ENCODE results near the gene IFITM10.
A peak's percentile ranks its signal among the peaks of the same experiment; 100 is the strongest.

IFITM10 gene

GRCh38 chr11:1750481-1750839 lies at the start of gene IFITM10:
Gene IFITM10 (minus strand): TSS chr11:1750595. CDS start chr11:1750442, 153 bp downstream.
- no peak for DNase-seq (ENCODE audit: low spot score)

- DNase-seq (ENCODE audit: low spot score): no peak
These were observed 47.2 kb upstream of the IFITM10 start for GRCh38 chr11:1797391-1798125.

GRCh38 chr11:1796413-1797011 lies 46.1 kb upstream of the IFITM10 start:
- DNase-seq (ENCODE audit: low spot score): no peak

GRCh38 chr11:1793081-1793480 lies 42.7 kb upstream of the IFITM10 start:
- DNase-seq (ENCODE audit: low spot score): no peak

- no peak for DNase-seq (ENCODE audit: low spot score)
These were observed 42.1 kb upstream of the IFITM10 start for GRCh38 chr11:1792461-1792860.

- no peak for DNase-seq (ENCODE audit: low spot score)
These were observed 41.5 kb upstream of the IFITM10 start for GRCh38 chr11:1791912-1792311.

- no peak for DNase-seq (ENCODE audit: low spot score)
These were observed 36.1 kb upstream of the IFITM10 start for GRCh38 chr11:1786466-1786865.

GRCh38 chr11:1785749-1786413 lies 35.5 kb upstream of the IFITM10 start:
- no peak for DNase-seq (ENCODE audit: low spot score)

- no peak for DNase-seq (ENCODE audit: low spot score)
These were observed 34.6 kb upstream of the IFITM10 start for GRCh38 chr11:1784761-1785650.

GRCh38 chr11:1783725-1784529 lies 33.5 kb upstream of the IFITM10 start:
- DNase-seq (ENCODE audit: low spot score): peak; percentile 1

GRCh38 chr11:1782831-1783724 lies 32.7 kb upstream of the IFITM10 start:
- DNase-seq (ENCODE audit: low spot score): no peak

GRCh38 chr11:1782031-1782590 lies 31.7 kb upstream of the IFITM10 start:
- DNase-seq (ENCODE audit: low spot score): peak; percentile 16

GRCh38 chr11:1781593-1781975 lies 31.2 kb upstream of the IFITM10 start:
- peak; percentile 1 for DNase-seq (ENCODE audit: low spot score)

GRCh38 chr11:1780700-1781592 lies 30.6 kb upstream of the IFITM10 start:
- DNase-seq (ENCODE audit: low spot score): peak; percentile 58

GRCh38 chr11:1779806-1780699 lies 29.7 kb upstream of the IFITM10 start:
- no peak for DNase-seq (ENCODE audit: low spot score)

GRCh38 chr11:1779034-1779805 lies 28.8 kb upstream of the IFITM10 start:
- DNase-seq (ENCODE audit: low spot score): no peak
